GM12891 (cell line): ENCODE data around the gene PWP2.

Experiments
- DNase-seq: peaks from one replicate; pipeline ENCODE4 v3.0.0; 2011; ENCODE audit warnings: low spot score; ENCODE audit not compliant: insufficient read length
- FAIRE-seq: peaks from 2 replicates; lab custom pipeline; 2011; peaks lifted over from hg19 to GRCh38; lab: Jason Lieb, UNC
- PAX5 ChIP-seq: IDR thresholded peaks from 2 replicates; pipeline ENCODE4 v1.6.1; 2011; ENCODE audit warnings: low read length, moderate library complexity, mild to moderate bottlenecking; ENCODE audit not compliant: insufficient read depth, severe bottlenecking
- POLR2A ChIP-seq: IDR thresholded peaks from 2 replicates; pipeline ENCODE4 v1.6.1; 2011; ENCODE audit warnings: low read depth, low read length, control low read depth
- POLR2AphosphoS5 ChIP-seq: IDR thresholded peaks from 2 replicates; pipeline ENCODE4 v1.6.1; 2011; ENCODE audit warnings: low read depth, low read length, control low read depth
- POU2F2 ChIP-seq: IDR thresholded peaks from 2 replicates; pipeline ENCODE4 v1.6.1; 2011; ENCODE audit warnings: low read depth, mild to moderate bottlenecking, control low read depth, low read length, moderate library complexity
- SPI1 ChIP-seq: IDR thresholded peaks from 2 replicates; pipeline ENCODE4 v1.6.1; 2011; ENCODE audit warnings: low read depth, low read length, control low read depth
- TAF1 ChIP-seq: IDR thresholded peaks from 2 replicates; pipeline ENCODE4 v1.6.1; 2011; ENCODE audit warnings: low read depth, low read length, control low read depth

The PWP2 gene

GRCh38 chr21:44067011-44067839 lies 40.0 kb upstream of the PWP2 start:
- no peak for TF ChIP-seq PAX5
- no peak for TF ChIP-seq POU2F2
- TF ChIP-seq POLR2AphosphoS5, result no peak
- TF ChIP-seq SPI1, result no peak
- no peak for TF ChIP-seq TAF1
- TF ChIP-seq POLR2A, result no peak
- DNase-seq (no peak), FAIRE-seq (no peak)

GRCh38 chr21:44070391-44070790 lies 36.8 kb upstream of the PWP2 start:
- DNase-seq (no peak), FAIRE-seq (no peak)
- TF ChIP-seq POU2F2 (no peak), SPI1 (no peak), PAX5 (no peak), POLR2AphosphoS5 (no peak), TAF1 (no peak), POLR2A (no peak)

GRCh38 chr21:44071359-44072104 lies 35.7 kb upstream of the PWP2 start:
- no peak for TF ChIP-seq TAF1
- no peak for TF ChIP-seq POU2F2
- TF ChIP-seq PAX5, result no peak
- no peak for TF ChIP-seq POLR2AphosphoS5
- no peak for TF ChIP-seq SPI1
- TF ChIP-seq POLR2A, result no peak
- DNase-seq, result no peak
- no peak for FAIRE-seq

- no peak for TF ChIP-seq PAX5
- TF ChIP-seq TAF1, result no peak
- TF ChIP-seq POLR2AphosphoS5, result no peak
- no peak for TF ChIP-seq SPI1
- TF ChIP-seq POLR2A, result no peak
- TF ChIP-seq POU2F2, result no peak
- DNase-seq (no peak), FAIRE-seq (no peak)
Observed at GRCh38 chr21:44072111-44072510, 35.1 kb upstream of the PWP2 start.

- no peak for TF ChIP-seq POLR2AphosphoS5
- FAIRE-seq, result no peak
- DNase-seq, result no peak
Observed at GRCh38 chr21:44074315-44074958, 32.8 kb upstream of the PWP2 start.

GRCh38 chr21:44076316-44076715 lies 30.9 kb upstream of the PWP2 start:
- no peak for DNase-seq
- no peak for TF ChIP-seq PAX5
- no peak for TF ChIP-seq SPI1
- no peak for TF ChIP-seq POU2F2
- TF ChIP-seq POLR2A, result no peak
- no peak for TF ChIP-seq TAF1
- no peak for TF ChIP-seq POLR2AphosphoS5
- FAIRE-seq, result no peak

GRCh38 chr21:44078411-44078981 lies 28.7 kb upstream of the PWP2 start:
- TF ChIP-seq POLR2A, result no peak
- FAIRE-seq (no peak), DNase-seq (no peak)

- DNase-seq (no peak), FAIRE-seq (no peak)
- no peak for TF ChIP-seq POU2F2
- TF ChIP-seq SPI1, result no peak
- no peak for TF ChIP-seq PAX5
- no peak for TF ChIP-seq TAF1
- TF ChIP-seq POLR2AphosphoS5, result no peak
- TF ChIP-seq POLR2A, result no peak
Observed at GRCh38 chr21:44079446-44079845, 27.8 kb upstream of the PWP2 start.

GRCh38 chr21:44079846-44080245 lies 27.4 kb upstream of the PWP2 start:
- FAIRE-seq (no peak), DNase-seq (no peak)
- TF ChIP-seq PAX5 (no peak), POLR2A (no peak), POU2F2 (no peak), SPI1 (no peak), TAF1 (no peak)
